ENCODE data around the gene HS6ST1. TPM values are rescaled to one million over a fixed set of nuclear protein-coding genes. Genes with fewer than 3 reads are reported as not detected.

HS6ST1 gene
- total and polyA plus RNA-seq, 2 donors (not counting 1 experiment from before 2014, with no cell fraction given), result 16.6 to 59.9 TPM

GRCh38 chr2:128363934-128364361, 45.3 kb upstream of the HS6ST1 start:
- Histone ChIP-seq H3K4me2 (ENCODE audit: extremely low read depth, insufficient read depth, low read length) (no peak overlapping the region), H3K9ac (ENCODE audit: insufficient read depth, low read length) (no peak overlapping the region), H3K27ac (ENCODE audit: insufficient read depth, low read length) (no peak overlapping the region), H3K9me3 (ENCODE audit: control insufficient read depth, insufficient read depth, low read depth, low read length) (no peaks in the 10 kb centered on the region), H2AFZ (ENCODE audit: low read length) (no peak overlapping the region), H3K79me2 (ENCODE audit: control insufficient read depth, insufficient read depth, low read length) (no peaks in the 10 kb centered on the region), H3K4me1 (ENCODE audit: control insufficient read depth, extremely low read depth, insufficient read depth, low read length) (peaks cover 6% of the 10 kb centered on the region), H3K36me3 (ENCODE audit: control insufficient read depth, insufficient read depth, low read length) (no peaks in the 10 kb centered on the region), H3K4me3 (replicated peaks in 1 of 4; ENCODE audit: control extremely low read depth in 1 of 4, insufficient read depth in 1 of 4, low read depth in 3 of 4, low read length in 4 of 4) (no peak overlapping the region), H3K27me3 (ENCODE audit: control insufficient read depth, insufficient read depth, low read length) (no peaks in the 10 kb centered on the region), H4K20me1 (ENCODE audit: control insufficient read depth, extremely low read depth, insufficient read depth, low read length) (no peaks in the 10 kb centered on the region)
- DNase-seq (ENCODE audit: low read depth in 2 of 2), result peak in 1 of 2 donors; percentile 27
- no peak for TF ChIP-seq EZH2 (IDR thresholded peaks at IDR 0.05; ENCODE audit: low read length, missing control alignments)
- no peak for TF ChIP-seq CTCF (conservative IDR thresholded peaks at IDR 0.05 in 1 of 2, IDR thresholded peaks at IDR 0.05 in 1 of 2; ENCODE audit: low read depth in 1 of 2, low read length in 2 of 2)

DNA sequence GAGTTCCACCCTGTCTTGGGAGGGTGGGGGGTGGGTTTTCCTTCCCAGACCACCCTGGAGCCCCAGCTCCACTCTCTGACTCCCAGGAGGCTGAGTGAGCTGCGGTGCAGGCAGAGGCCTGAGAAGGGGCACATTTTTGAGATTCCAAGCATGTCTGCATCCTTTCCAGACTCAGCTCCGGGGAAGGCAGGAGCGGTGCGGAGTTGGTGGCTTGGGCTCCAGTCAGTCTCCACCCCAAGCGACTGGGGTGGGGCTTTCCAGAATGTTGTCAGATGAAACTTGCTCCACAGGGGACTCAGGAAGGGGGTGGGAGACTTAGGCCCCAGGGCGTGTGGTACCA, 44.2 kb upstream of the HS6ST1 start:
- TF ChIP-seq CTCF (conservative IDR thresholded peaks at IDR 0.05 in 1 of 2, IDR thresholded peaks at IDR 0.05 in 1 of 2; ENCODE audit: low read depth in 1 of 2, low read length in 2 of 2), result no peak
- TF ChIP-seq EZH2 (IDR thresholded peaks at IDR 0.05; ENCODE audit: low read length, missing control alignments), result no peak
- peaks cover 6% of the 10 kb centered on the region for H3K4me1 ChIP-seq (ENCODE audit: control insufficient read depth, extremely low read depth, insufficient read depth, low read length)
- no peaks in the 10 kb centered on the region for H4K20me1 ChIP-seq (ENCODE audit: control insufficient read depth, extremely low read depth, insufficient read depth, low read length)
- no peak overlapping the region for H3K27ac ChIP-seq (ENCODE audit: insufficient read depth, low read length)
- H2AFZ ChIP-seq (ENCODE audit: low read length), result no peak overlapping the region
- no peaks in the 10 kb centered on the region for H3K9me3 ChIP-seq (ENCODE audit: control insufficient read depth, insufficient read depth, low read depth, low read length)
- peak; percentile 52 to 89 for DNase-seq (ENCODE audit: low read depth in 2 of 2)
- no peaks in the 10 kb centered on the region for H3K36me3 ChIP-seq (ENCODE audit: control insufficient read depth, insufficient read depth, low read length)
- H3K4me3 ChIP-seq (replicated peaks in 1 of 4; ENCODE audit: control extremely low read depth in 1 of 4, insufficient read depth in 1 of 4, low read depth in 3 of 4, low read length in 4 of 4), result no peak overlapping the region
- H3K9ac ChIP-seq (ENCODE audit: insufficient read depth, low read length), result no peak overlapping the region
- no peaks in the 10 kb centered on the region for H3K79me2 ChIP-seq (ENCODE audit: control insufficient read depth, insufficient read depth, low read length)
- no peaks in the 10 kb centered on the region for H3K27me3 ChIP-seq (ENCODE audit: control insufficient read depth, insufficient read depth, low read length)
- H3K4me2 ChIP-seq (ENCODE audit: extremely low read depth, insufficient read depth, low read length), result no peak overlapping the region

GRCh38 chr2:128362176-128362888, 43.7 kb upstream of the HS6ST1 start:
- Histone ChIP-seq H3K9me3 (ENCODE audit: control insufficient read depth, insufficient read depth, low read depth, low read length) (no peaks in the 10 kb centered on the region), H3K4me2 (ENCODE audit: extremely low read depth, insufficient read depth, low read length) (no peak overlapping the region), H4K20me1 (ENCODE audit: control insufficient read depth, extremely low read depth, insufficient read depth, low read length) (no peaks in the 10 kb centered on the region), H3K36me3 (ENCODE audit: control insufficient read depth, insufficient read depth, low read length) (no peaks in the 10 kb centered on the region), H3K79me2 (ENCODE audit: control insufficient read depth, insufficient read depth, low read length) (no peaks in the 10 kb centered on the region), H3K4me1 (ENCODE audit: control insufficient read depth, extremely low read depth, insufficient read depth, low read length) (peaks cover 6% of the 10 kb centered on the region), H2AFZ (ENCODE audit: low read length) (no peak overlapping the region), H3K9ac (ENCODE audit: insufficient read depth, low read length) (no peak overlapping the region), H3K4me3 (replicated peaks in 1 of 4; ENCODE audit: control extremely low read depth in 1 of 4, insufficient read depth in 1 of 4, low read depth in 3 of 4, low read length in 4 of 4) (no peak overlapping the region), H3K27me3 (ENCODE audit: control insufficient read depth, insufficient read depth, low read length) (no peaks in the 10 kb centered on the region), H3K27ac (ENCODE audit: insufficient read depth, low read length) (no peak overlapping the region)
- no peak for DNase-seq (ENCODE audit: low read depth in 2 of 2)
- TF ChIP-seq CTCF (conservative IDR thresholded peaks at IDR 0.05 in 1 of 2, IDR thresholded peaks at IDR 0.05 in 1 of 2; ENCODE audit: low read depth in 1 of 2, low read length in 2 of 2) (no peak), EZH2 (IDR thresholded peaks at IDR 0.05; ENCODE audit: low read length, missing control alignments) (no peak)
